Pericardium fibroblast (primary cell): Measurements from ENCODE around the gene PATE2. TPM values are rescaled to one million over a fixed set of nuclear protein-coding genes. Genes with fewer than 3 reads are reported as not detected.

Experiments used
- total RNA-seq: library from RNA; depleted of rRNA; stranded (reverse); fragments of >200 nt; gene quantifications from 2 replicates; pipeline ENCODE4 v1.2.3, GENCODE V29; 2015

Gene PATE2
- total RNA-seq = not detected in 2 replicates

DNA sequence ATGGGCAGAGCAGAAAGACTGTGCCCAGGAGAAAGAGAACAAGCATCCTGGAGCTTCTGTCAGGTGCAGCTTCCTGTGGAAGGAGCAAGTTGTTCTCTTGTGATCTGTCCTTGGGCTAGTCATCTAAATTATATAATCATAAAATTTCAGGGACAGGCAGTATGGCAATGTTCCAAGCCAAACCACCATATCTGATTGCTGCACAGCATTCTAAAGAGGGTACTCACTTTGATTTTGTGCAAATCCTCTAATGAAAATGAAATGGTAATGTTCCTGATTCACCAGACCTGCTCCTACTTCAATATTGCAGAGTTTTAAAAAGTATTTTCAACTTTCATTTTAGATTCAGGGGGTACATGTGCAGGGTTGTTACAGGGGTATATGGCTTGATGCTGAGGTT is at the start of gene PATE2:
PATE2 (minus strand) TSS at position 101 of the 400 bp plus-strand sequence; CDS start at position 46, 55 bp downstream.

DNA sequence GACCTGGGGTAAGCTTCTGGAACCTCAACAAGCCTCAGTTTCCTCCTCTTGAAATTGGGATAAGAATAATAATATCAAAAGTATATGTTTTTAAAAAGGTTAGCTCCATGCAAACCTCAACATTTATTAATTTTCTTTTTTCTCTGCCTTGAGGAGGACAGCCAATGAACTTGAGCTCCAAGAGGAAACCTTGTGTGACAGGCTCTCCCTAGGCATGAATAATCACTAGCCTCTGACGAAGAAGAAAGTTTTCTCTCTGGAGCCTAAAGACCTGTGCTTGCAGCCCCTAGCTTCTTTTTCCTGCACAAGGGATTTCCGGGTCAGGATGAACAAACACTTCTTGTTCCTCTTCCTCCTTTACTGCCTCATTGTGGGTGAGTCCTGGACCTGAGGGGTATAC is 9.2 kb upstream of the PATE2 start, which contains the start of gene PATE3:
PATE3 (plus strand) TSS at position 301 of the 400 bp plus-strand sequence; CDS start at position 326, 25 bp downstream.

DNA sequence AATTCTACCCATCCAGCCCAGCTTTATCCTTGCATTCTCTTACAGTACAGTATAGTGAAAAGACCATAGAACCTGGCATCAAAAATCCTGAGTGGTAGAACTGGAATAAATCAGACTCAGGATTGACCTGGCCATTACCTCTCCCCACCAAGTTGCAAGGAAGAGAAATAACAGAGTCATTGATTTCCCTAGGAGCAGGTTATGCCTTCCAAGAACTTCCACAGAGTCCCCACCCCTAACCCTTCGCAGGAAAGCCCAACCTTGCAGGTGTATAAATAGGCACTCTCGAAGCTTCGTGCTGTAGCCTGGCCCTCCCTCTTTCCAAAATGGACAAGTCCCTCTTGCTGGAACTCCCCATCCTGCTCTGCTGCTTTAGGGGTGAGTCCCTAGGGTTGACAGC is 32.6 kb downstream of the PATE2 start, which contains the start of gene PATE1:
PATE1 (plus strand) TSS at position 301 of the 400 bp plus-strand sequence; CDS start at position 327, 26 bp downstream.

Other genes starting within 250 kb of the PATE2 start
- gene EI24, start 209.4 kb downstream of the PATE2 start, total RNA-seq = 85.5 and 111 TPM in 2 replicates
- 148 and 167 TPM in 2 replicates for gene STT3A, start 186.0 kb downstream of the PATE2 start, total RNA-seq
- gene CHEK1, start 153.7 kb downstream of the PATE2 start, total RNA-seq = 9.9 and 17.3 TPM in 2 replicates
- not detected in 2 replicates for gene ACRV1, start 98.0 kb downstream of the PATE2 start, total RNA-seq
- not detected in 2 replicates for gene PATE1, start 32.5 kb downstream of the PATE2 start, total RNA-seq
- not detected in 2 replicates for gene PATE3, start 9.3 kb upstream of the PATE2 start, total RNA-seq
- gene PATE4, start 54.5 kb upstream of the PATE2 start, total RNA-seq = not detected in 2 replicates
- 2.1 and 5.3 TPM in 2 replicates for gene HYLS1, start 108.8 kb upstream of the PATE2 start, total RNA-seq
- 8.2 and 12.8 TPM in 2 replicates for gene PUS3, start 124.4 kb upstream of the PATE2 start, total RNA-seq
- gene DDX25, start 125.7 kb upstream of the PATE2 start, total RNA-seq = 0.09 TPM in 1 of 2 replicates, not detected in the other
- gene VSIG10L2, start 167.2 kb upstream of the PATE2 start, total RNA-seq = under 0.01 TPM in 1 of 2 replicates, not detected in the other